H9 (cell line): ENCODE data around the gene PRCD. TPM values are rescaled to one million over a fixed set of nuclear protein-coding genes. Genes with fewer than 3 reads are reported as not detected.

ENCODE experiments used
- DNase-seq: peaks from one replicate; pipeline ENCODE4 v3.0.0-alpha.2; 2017
- H2AFZ ChIP-seq: one replicate; pipeline ENCODE4 v1.6.1; 2013; ENCODE audit warnings: mild to moderate bottlenecking, low read length, control low read depth, moderate library complexity
- H2AK5ac ChIP-seq: 2 replicates; pipeline ENCODE4 v1.6.1; 2013; ENCODE audit warnings: low read length, control low read depth, mixed read lengths; ENCODE audit not compliant: insufficient read length
- H2BK120ac ChIP-seq: one replicate; pipeline ENCODE4 v1.6.1; 2013; ENCODE audit warnings: low read depth, mild to moderate bottlenecking, low read length, control low read depth, inconsistent platforms; ENCODE audit not compliant: poor library complexity, severe bottlenecking
- H2BK12ac ChIP-seq: 2 replicates; pipeline ENCODE4 v1.6.1; 2013; ENCODE audit warnings: low read length, control low read depth, mixed read lengths, low read depth; ENCODE audit not compliant: insufficient read length
- H2BK15ac ChIP-seq: 2 replicates; pipeline ENCODE4 v1.6.1; 2013; ENCODE audit warnings: low read depth, low read length, control low read depth
- H2BK20ac ChIP-seq: one replicate; pipeline ENCODE4 v1.6.1; 2013; ENCODE audit warnings: low read depth, mild to moderate bottlenecking, low read length, control low read depth, inconsistent platforms; ENCODE audit not compliant: poor library complexity, severe bottlenecking
- H2BK5ac ChIP-seq: 2 replicates; pipeline ENCODE4 v1.6.1; 2013; ENCODE audit warnings: low read length, control low read depth, mixed read lengths; ENCODE audit not compliant: insufficient read length
- H3K14ac ChIP-seq: 2 replicates; pipeline ENCODE4 v1.6.1; 2013; ENCODE audit warnings: low read length, control low read depth; ENCODE audit not compliant: insufficient read depth
- H3K18ac ChIP-seq: 2 replicates; pipeline ENCODE4 v1.6.1; 2013; ENCODE audit warnings: low read depth, mild to moderate bottlenecking, mixed read lengths, low read length, control low read depth; ENCODE audit not compliant: insufficient read length
- H3K23ac ChIP-seq: 2 replicates; pipeline ENCODE4 v1.6.1; 2013; ENCODE audit warnings: low read length, control low read depth, mixed read lengths, low read depth; ENCODE audit not compliant: insufficient read length
- H3K23me2 ChIP-seq: 2 replicates; pipeline ENCODE4 v1.6.1; 2013; ENCODE audit warnings: low read depth, mild to moderate bottlenecking, mixed read lengths, low read length, control low read depth; ENCODE audit not compliant: insufficient read length, poor library complexity, severe bottlenecking
- H3K27ac ChIP-seq: 2 replicates; pipeline ENCODE4 v1.5.1; 2013; ENCODE audit warnings: low read length, control low read depth, mixed read lengths, low read depth; ENCODE audit not compliant: insufficient read length
- H3K27me3 ChIP-seq: 2 replicates; pipeline ENCODE4 v1.6.1; 2013; ENCODE audit warnings: low read length, control low read depth, inconsistent platforms; ENCODE audit not compliant: insufficient read depth
- H3K4ac ChIP-seq: 2 replicates; pipeline ENCODE4 v1.6.1; 2013; ENCODE audit warnings: low read depth, mild to moderate bottlenecking, control low read depth, inconsistent platforms, low read length, moderate library complexity
- H3K4me1 ChIP-seq: 2 replicates; pipeline ENCODE4 v1.6.1; 2013; ENCODE audit warnings: low read length, control low read depth, inconsistent platforms; ENCODE audit not compliant: insufficient read depth
- H3K4me2 ChIP-seq: 2 replicates; pipeline ENCODE4 v1.6.1; 2013; ENCODE audit warnings: low read length, control low read depth, mixed read lengths; ENCODE audit not compliant: insufficient read length, insufficient read depth
- H3K56ac ChIP-seq: 2 replicates; pipeline ENCODE4 v1.6.1; 2013; ENCODE audit warnings: low read depth, mild to moderate bottlenecking, mixed read lengths, low read length, control low read depth; ENCODE audit not compliant: insufficient read length
- H3K79me1 ChIP-seq: 2 replicates; pipeline ENCODE4 v1.6.1; 2013; ENCODE audit warnings: low read depth, mild to moderate bottlenecking, moderate library complexity, low read length, control low read depth, inconsistent platforms; ENCODE audit not compliant: insufficient read depth, poor library complexity, severe bottlenecking
- H3K79me2 ChIP-seq: 2 replicates; pipeline ENCODE4 v1.6.1; 2013; ENCODE audit warnings: low read length, control low read depth, inconsistent platforms; ENCODE audit not compliant: insufficient read depth
- H3K9ac ChIP-seq: 2 replicates; pipeline ENCODE4 v1.6.1; 2013; ENCODE audit warnings: low read length, control low read depth, mixed read lengths; ENCODE audit not compliant: insufficient read length; ENCODE audit errors: extremely low read depth
- H3K9me3 ChIP-seq: one replicate; pipeline ENCODE4 v1.6.1; 2013; ENCODE audit warnings: low read depth, low read length, inconsistent platforms; ENCODE audit not compliant: control insufficient read depth
- H3T11ph ChIP-seq: one replicate; pipeline ENCODE4 v1.6.1; 2013; ENCODE audit warnings: mild to moderate bottlenecking, low read length, control low read depth, inconsistent platforms
- H4K20me1 ChIP-seq: one replicate; pipeline ENCODE4 v1.6.1; 2013; ENCODE audit not compliant: control insufficient read depth, insufficient read length, insufficient read depth
- H4K5ac ChIP-seq: 2 replicates; pipeline ENCODE4 v1.6.1; 2013; ENCODE audit warnings: low read depth, mild to moderate bottlenecking, mixed read lengths, low read length, control low read depth; ENCODE audit not compliant: insufficient read length
- H4K8ac ChIP-seq: replicated peaks from 2 replicates; pipeline ENCODE4 v1.6.1; 2013; ENCODE audit warnings: low read length, control low read depth, mixed read lengths, low read depth; ENCODE audit not compliant: insufficient read length
- H4K91ac ChIP-seq: 2 replicates; pipeline ENCODE4 v1.6.1; 2013; ENCODE audit warnings: low read depth, mild to moderate bottlenecking, moderate library complexity, mixed read lengths, low read length, control low read depth; ENCODE audit not compliant: insufficient read length
- H3K27ac Mint-ChIP-seq, 3 experiments: 2 replicates in 2 of 3; 3 replicates in 1 of 3; pipeline ENCODE4 v1.8.0; 2020 to 2021; ENCODE audit warnings: mixed read lengths in 3 of 3, mild to moderate bottlenecking in 1 of 3, moderate library complexity in 1 of 3
- H3K27me3 Mint-ChIP-seq: 2 replicates; pipeline ENCODE4 v1.8.0; 2021; ENCODE audit warnings: low read depth, mild to moderate bottlenecking, moderate library complexity, mixed read lengths
- H3K36me3 Mint-ChIP-seq, 3 experiments: 2 replicates in 2 of 3; 3 replicates in 1 of 3; pipeline ENCODE4 v1.8.0; 2020 to 2021; ENCODE audit warnings: low read depth in 3 of 3, mixed read lengths in 3 of 3; ENCODE audit not compliant: insufficient read depth in 1 of 3
- H3K4me1 Mint-ChIP-seq, 2 experiments: 2 replicates each; pipeline ENCODE4 v1.8.0; 2020; ENCODE audit warnings: mixed read lengths in 2 of 2
- H3K4me3 Mint-ChIP-seq, 2 experiments: 2 replicates in 1 of 2; 3 replicates in 1 of 2; pipeline ENCODE4 v1.8.0; 2020 to 2021; ENCODE audit warnings: mild to moderate bottlenecking in 2 of 2, mixed read lengths in 2 of 2, moderate library complexity in 1 of 2
- H3K9me3 Mint-ChIP-seq, 2 experiments: 2 replicates in 1 of 2; 3 replicates in 1 of 2; pipeline ENCODE4 v1.8.0; 2020; ENCODE audit warnings: mild to moderate bottlenecking in 2 of 2, mixed read lengths in 2 of 2, moderate library complexity in 1 of 2
- WGBS: extraction: QIAGEN DNeasy Blood & Tissue Kit; methylation state at CpG from one replicate; pipeline ENCODE4 v1.1.7; 2013; ENCODE audit warnings: missing lambda C conversion rate, low lambda C conversion rate, mixed read lengths; ENCODE audit not compliant: insufficient read length; ENCODE audit errors: extremely low coverage; 5-methylcytosine and 5-hydroxymethylcytosine counted together
- total RNA-seq: library from RNA; stranded (reverse); gene quantifications from 2 replicates; pipeline ENCODE4 v1.2.1, GENCODE V29; 2021
- TF ChIP-seq, protein P1 (sequence below): fragments of 200-600 bp; sonication (generic); conservative IDR thresholded peaks from 3 replicates; pipeline ENCODE4 v1.8.0; 2021; ENCODE audit warnings: antibody characterized with exemption, mild to moderate bottlenecking

Gene PRCD
- total RNA-seq, 1 experiment from 2014 or later: 0.46 TPM

DNA sequence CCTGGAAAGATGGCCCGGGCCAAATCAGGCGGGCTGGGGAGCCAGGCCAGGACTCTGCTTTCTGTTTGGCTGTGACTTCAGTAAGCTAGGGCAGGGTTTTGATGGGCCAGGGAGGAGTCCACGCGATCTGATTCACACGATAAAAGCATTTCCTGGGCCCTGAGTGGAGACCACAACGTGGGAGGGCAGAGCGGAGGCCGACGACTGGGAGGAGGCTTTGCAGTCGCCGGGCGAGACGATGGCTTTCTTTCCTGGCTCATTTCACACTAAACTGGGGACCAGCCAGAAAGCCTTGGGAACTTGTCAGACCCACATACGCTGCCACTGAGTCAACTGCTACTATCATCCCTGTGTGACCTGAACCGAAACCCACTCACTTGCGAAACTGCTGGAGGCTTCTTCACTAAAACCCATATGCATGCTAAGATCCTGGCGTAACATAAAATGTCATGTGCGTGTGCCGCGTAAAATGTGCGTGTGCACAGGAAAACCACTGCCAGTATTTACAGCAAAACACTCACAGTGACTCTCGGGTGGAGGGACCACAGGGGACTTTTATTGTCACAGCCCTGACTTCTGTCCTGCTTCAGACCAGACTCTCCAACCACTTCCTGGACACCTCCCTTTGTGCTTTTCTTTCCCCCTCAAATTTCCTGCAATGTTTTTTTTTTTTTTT is 24.4 kb upstream of the PRCD start:
- WGBS: no CpG with 5 or more reads among the region's 22 CpGs
- no peak overlapping the region for H3K18ac ChIP-seq
- H2BK120ac ChIP-seq: no peak overlapping the region
- H3K4me3 Mint-ChIP-seq: no peak overlapping the region
- no peak overlapping the region for H2AFZ ChIP-seq
- no peak overlapping the region for H4K8ac ChIP-seq
- no peak overlapping the region for H4K5ac ChIP-seq
- H2BK5ac ChIP-seq: no peak overlapping the region
- H3K9ac ChIP-seq: no peak overlapping the region
- H3K4ac ChIP-seq: no peak overlapping the region
- H3T11ph ChIP-seq: no peak overlapping the region
- H2BK15ac ChIP-seq: no peak overlapping the region
- no peaks in the 10 kb centered on the region for H4K20me1 ChIP-seq
- H3K56ac ChIP-seq: no peak overlapping the region
- no peak overlapping the region for H4K91ac ChIP-seq
- no peaks in the 10 kb centered on the region for H3K4me1 ChIP-seq
- H3K27me3 ChIP-seq: no peaks in the 10 kb centered on the region
- H3K27ac ChIP-seq: no peak overlapping the region
- H2BK20ac ChIP-seq: no peak overlapping the region
- no peak overlapping the region; the same call in 1 of the 2 replicates for H3K14ac ChIP-seq
- no peak overlapping the region for H2BK12ac ChIP-seq
- no peak for DNase-seq
- H3K9me3 Mint-ChIP-seq: no peaks in the 10 kb centered on the region; a peak in 1 of 5 replicates
- no peaks in the 10 kb centered on the region for H3K9me3 ChIP-seq
- no peak overlapping the region; a peak in 2 of 7 replicates for H3K27ac Mint-ChIP-seq
- peaks cover 13% of the 10 kb centered on the region for H3K27me3 Mint-ChIP-seq
- H3K79me1 ChIP-seq: no peaks in the 10 kb centered on the region
- no peaks in the 10 kb centered on the region; the same call in 1 of the 2 replicates for H3K79me2 ChIP-seq
- no peak overlapping the region for H3K23ac ChIP-seq
- H3K36me3 Mint-ChIP-seq: no peaks in the 10 kb centered on the region
- no peaks in the 10 kb centered on the region for H3K23me2 ChIP-seq
- H2AK5ac ChIP-seq: no peak overlapping the region
- TF ChIP-seq, protein P1, sequence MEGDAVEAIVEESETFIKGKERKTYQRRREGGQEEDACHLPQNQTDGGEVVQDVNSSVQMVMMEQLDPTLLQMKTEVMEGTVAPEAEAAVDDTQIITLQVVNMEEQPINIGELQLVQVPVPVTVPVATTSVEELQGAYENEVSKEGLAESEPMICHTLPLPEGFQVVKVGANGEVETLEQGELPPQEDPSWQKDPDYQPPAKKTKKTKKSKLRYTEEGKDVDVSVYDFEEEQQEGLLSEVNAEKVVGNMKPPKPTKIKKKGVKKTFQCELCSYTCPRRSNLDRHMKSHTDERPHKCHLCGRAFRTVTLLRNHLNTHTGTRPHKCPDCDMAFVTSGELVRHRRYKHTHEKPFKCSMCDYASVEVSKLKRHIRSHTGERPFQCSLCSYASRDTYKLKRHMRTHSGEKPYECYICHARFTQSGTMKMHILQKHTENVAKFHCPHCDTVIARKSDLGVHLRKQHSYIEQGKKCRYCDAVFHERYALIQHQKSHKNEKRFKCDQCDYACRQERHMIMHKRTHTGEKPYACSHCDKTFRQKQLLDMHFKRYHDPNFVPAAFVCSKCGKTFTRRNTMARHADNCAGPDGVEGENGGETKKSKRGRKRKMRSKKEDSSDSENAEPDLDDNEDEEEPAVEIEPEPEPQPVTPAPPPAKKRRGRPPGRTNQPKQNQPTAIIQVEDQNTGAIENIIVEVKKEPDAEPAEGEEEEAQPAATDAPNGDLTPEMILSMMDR: no peak
- no peak overlapping the region for H3K4me2 ChIP-seq
- peaks cover 0 to 12% of the 10 kb centered on the region in 2 experiments; a peak in 3 of 4 replicates for H3K4me1 Mint-ChIP-seq
